Measurements from ENCODE around the gene STAM2. TPM values are rescaled to one million over a fixed set of nuclear protein-coding genes. Genes with fewer than 3 reads are reported as not detected.
"Not testable (repeated sequence)": the region's sequence is repeated elsewhere in the genome, so short reads cannot be mapped to it uniquely, and the experiment has no call there.

STAM2 gene
- total RNA-seq, 1 donor from 2014 or later: 4.0 TPM

DNA sequence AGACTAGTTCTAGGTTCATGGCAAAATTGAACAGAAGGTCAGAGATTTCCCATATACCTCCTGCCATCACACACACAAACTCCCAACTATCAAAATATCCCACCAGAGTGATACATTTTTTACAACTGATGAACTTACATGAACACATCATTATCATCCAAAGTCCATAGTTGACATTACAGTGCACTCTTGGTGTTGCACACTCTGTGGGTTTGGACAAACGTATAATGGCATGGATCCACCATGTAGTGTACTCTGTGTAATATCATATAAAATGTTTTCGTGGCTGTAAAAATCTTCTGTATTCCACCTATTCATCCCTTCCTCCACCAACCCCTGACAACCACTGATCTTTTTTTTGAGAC, 25.9 kb upstream of the STAM2 start:
- no peak for DNase-seq (ENCODE audit: low spot score in 2 of 2)
- H3K36me3 ChIP-seq: no peaks in the 10 kb centered on the region
- no peak overlapping the region for H3K27ac ChIP-seq
- TF ChIP-seq, protein P1, sequence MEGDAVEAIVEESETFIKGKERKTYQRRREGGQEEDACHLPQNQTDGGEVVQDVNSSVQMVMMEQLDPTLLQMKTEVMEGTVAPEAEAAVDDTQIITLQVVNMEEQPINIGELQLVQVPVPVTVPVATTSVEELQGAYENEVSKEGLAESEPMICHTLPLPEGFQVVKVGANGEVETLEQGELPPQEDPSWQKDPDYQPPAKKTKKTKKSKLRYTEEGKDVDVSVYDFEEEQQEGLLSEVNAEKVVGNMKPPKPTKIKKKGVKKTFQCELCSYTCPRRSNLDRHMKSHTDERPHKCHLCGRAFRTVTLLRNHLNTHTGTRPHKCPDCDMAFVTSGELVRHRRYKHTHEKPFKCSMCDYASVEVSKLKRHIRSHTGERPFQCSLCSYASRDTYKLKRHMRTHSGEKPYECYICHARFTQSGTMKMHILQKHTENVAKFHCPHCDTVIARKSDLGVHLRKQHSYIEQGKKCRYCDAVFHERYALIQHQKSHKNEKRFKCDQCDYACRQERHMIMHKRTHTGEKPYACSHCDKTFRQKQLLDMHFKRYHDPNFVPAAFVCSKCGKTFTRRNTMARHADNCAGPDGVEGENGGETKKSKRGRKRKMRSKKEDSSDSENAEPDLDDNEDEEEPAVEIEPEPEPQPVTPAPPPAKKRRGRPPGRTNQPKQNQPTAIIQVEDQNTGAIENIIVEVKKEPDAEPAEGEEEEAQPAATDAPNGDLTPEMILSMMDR (IDR thresholded peaks at IDR 0.05): no peak
- no peaks in the 10 kb centered on the region for H3K9me3 ChIP-seq
- H3K27me3 ChIP-seq: no peaks in the 10 kb centered on the region
- no peak overlapping the region for H3K4me3 ChIP-seq
- intact Hi-C loops (cut with DNase I): no loop called here
- no peaks in the 10 kb centered on the region for H3K4me1 ChIP-seq

DNA sequence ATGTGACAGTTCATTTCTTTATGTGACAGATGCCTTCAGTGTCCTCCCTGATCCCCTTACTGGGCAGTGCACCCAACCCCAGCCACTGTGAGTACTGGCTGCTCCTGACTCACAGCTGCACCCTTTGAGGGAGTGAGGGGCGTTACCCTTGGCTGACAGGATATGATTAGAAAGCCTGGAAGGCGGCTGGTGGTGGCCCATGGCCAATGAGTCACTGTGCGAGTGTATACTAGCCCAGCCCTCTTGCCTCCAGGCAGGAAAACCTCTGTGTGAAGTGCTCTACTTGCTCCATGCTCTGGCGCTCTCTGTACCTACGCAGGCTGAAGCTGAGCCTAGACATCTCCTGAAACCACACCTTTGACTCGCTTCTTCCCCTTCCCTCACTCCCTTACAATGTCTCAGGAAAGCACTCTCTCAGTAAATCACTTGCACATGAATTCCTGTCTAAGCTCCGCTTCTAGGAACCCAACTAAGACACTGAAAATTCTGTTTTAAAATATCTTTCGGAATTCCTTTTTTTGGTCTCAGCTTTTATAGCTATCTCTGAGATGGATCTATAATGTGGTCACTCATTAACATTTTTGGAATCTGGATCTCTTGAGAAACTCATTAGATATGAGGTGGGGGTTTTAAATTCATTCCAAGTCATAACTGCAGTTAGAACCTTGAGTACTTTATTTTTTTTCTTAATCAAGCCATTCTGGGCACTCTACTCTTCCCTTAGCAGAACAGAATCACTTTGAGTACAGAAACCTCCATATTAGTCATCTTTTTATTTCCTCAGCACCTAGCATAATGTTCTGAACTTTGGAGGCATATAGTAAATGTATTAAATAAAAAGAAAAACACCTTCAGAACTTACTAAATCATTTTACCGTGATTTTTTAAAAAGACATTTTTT, 25.3 kb upstream of the STAM2 start:
- H3K9me3 ChIP-seq: no peaks in the 10 kb centered on the region
- no peaks in the 10 kb centered on the region for H3K4me1 ChIP-seq
- peak; percentile 76 to 94 for DNase-seq (ENCODE audit: low spot score in 2 of 2)
- H3K36me3 ChIP-seq: no peaks in the 10 kb centered on the region
- TF ChIP-seq, protein P1 (IDR thresholded peaks at IDR 0.05): no peak
- H3K27me3 ChIP-seq: no peaks in the 10 kb centered on the region
- H3K4me3 ChIP-seq: no peak overlapping the region
- H3K27ac ChIP-seq: no peak overlapping the region
- intact Hi-C loops (cut with DNase I): no loop called here

DNA sequence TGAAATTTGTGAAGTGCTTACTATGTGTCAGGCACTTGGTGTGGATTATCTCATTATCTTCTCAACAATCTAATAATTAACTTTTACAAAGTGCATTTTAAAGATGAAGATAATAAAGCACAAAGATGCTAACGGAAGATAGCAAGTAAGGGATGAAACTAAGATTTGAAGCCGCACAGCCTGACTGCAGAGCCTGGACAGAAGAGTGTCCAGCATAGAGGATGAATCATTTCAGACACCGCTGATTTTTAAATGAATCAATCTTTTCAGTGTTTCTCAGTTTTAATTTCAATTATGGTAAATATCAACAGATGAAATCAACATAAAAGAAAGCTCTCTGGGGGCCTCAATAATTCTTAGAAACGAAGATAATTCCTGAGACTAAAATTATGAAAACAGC, 24.5 kb upstream of the STAM2 start:
- Histone ChIP-seq H3K27me3 (no peaks in the 10 kb centered on the region), H3K36me3 (no peaks in the 10 kb centered on the region), H3K27ac (no peak overlapping the region), H3K4me3 (no peak overlapping the region), H3K4me1 (no peaks in the 10 kb centered on the region), H3K9me3 (no peaks in the 10 kb centered on the region)
- TF ChIP-seq, protein P1 (IDR thresholded peaks at IDR 0.05): no peak
- DNase-seq (ENCODE audit: low spot score in 2 of 2): no peak
- intact Hi-C loops (cut with DNase I): no loop called here

DNA sequence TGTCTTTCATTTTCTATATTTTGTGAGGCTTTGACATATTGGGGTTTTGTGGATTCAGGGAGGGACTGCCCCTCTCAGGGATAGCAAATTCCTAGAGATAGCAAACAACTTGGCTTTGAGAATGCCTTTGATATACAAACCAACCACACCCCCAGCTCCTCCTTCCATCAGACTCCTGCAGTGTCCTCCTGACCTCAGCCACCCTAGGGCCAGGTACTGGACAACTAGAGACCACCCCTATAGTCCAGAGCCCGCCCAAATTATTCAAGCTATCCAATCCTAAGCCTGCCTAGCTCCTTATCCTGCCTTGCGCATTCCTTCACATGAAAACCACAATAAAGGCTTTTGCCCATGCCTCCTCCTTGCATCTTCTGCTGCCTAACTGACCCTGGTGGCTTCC, 22.9 kb upstream of the STAM2 start:
- Histone ChIP-seq H3K36me3 (no peaks in the 10 kb centered on the region), H3K27me3 (no peaks in the 10 kb centered on the region), H3K4me1 (no peaks in the 10 kb centered on the region), H3K27ac (no peak overlapping the region), H3K4me3 (no peak overlapping the region), H3K9me3 (no peaks in the 10 kb centered on the region)
- intact Hi-C loops (cut with DNase I): no loop called here
- DNase-seq (ENCODE audit: low spot score in 2 of 2): no peak
- TF ChIP-seq, protein P1 (IDR thresholded peaks at IDR 0.05): no peak

DNA sequence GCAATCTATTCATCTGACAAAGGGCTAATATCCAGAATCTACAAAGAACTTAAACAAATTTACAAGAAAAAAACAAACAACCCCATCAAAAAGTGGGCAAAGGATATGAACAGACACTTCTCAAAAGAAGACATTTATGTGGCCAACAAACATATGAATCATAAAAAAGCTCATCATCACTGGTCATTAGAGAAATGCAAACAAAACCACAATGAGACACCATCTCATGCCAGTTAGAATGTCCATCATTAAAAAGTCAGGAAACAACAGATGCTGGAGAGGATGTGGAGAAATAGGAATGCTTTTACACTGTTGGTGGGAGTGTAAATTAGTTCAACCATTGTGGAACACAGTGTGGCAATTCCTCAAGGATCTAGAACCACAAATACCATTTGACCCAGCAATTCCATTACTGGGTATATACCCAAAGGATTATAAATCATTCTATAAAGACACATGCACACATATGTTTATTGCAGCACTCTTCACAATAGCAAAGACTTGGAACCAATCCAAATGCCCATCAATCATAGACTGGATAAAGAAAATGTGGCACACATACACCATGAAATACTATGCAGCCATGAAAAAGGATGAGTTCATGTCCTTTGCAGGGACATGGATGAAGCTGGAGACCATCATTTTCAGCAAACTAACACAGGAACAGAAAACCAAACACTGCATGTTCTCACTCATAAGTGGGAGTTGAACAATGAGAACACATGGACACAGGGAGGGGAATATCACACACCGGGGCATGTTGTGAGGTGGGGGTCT, 22.1 kb upstream of the STAM2 start:
- H3K9me3 ChIP-seq: not testable (repeated sequence)

More for the DNA sequence above, 22.1 kb upstream of the STAM2 start:
- H3K27me3 ChIP-seq; DNase-seq (ENCODE audit: low spot score in 2 of 2); H3K27ac ChIP-seq; H3K36me3 ChIP-seq; H3K4me1 ChIP-seq; intact Hi-C loops (cut with DNase I); H3K4me3 ChIP-seq: not testable (repeated sequence)
